Naive thymus-derived CD4-positive, alpha-beta T cell (primary cell): Measurements from ENCODE around the gene FOXN3. TPM values are rescaled to one million over a fixed set of nuclear protein-coding genes. Genes with fewer than 3 reads are reported as not detected.
A peak's percentile ranks its signal among the peaks of the same experiment; 100 is the strongest.

Experiments used
- ATAC-seq: fragments of 150-1000 bp; cut with Tn5 transposase; 2 replicates; pipeline ENCODE4 v1.10.0; 2021; ENCODE audit warnings: mild to moderate bottlenecking, moderate library complexity
- CTCF ChIA-PET: fragments of 350-600 bp; sonication (Branson Sonifier 250); formaldehyde crosslinking; loops from one replicate; lab custom pipeline; 2021; ENCODE audit warnings: antibody characterized with exemption; lab: Charles Lee
- POLR2A ChIA-PET: fragments of 350-600 bp; sonication (Branson Sonifier 250); formaldehyde crosslinking; loops from one replicate; lab custom pipeline; 2021; ENCODE audit warnings: antibody characterized with exemption, inconsistent platforms; lab: Charles Lee
- DNase-seq, 9 donors: peaks; one replicate each; pipeline versions ENCODE4 v3.0.0 to v3.0.0-alpha.2; 2020 to 2022; ENCODE audit warnings: mixed read lengths in 1 of 9
- H3K27ac ChIP-seq: one replicate; pipeline ENCODE4 v1.7.0; 2013; ENCODE audit warnings: mild to moderate bottlenecking, low read depth, low read length, moderate library complexity
- H3K27me3 ChIP-seq, 2 donors: one replicate each; pipeline ENCODE4 v1.7.0; 2013; ENCODE audit warnings: low read length in 2 of 2, mild to moderate bottlenecking in 2 of 2, moderate library complexity in 2 of 2; ENCODE audit not compliant: control insufficient read depth in 2 of 2, insufficient read depth in 2 of 2
- H3K36me3 ChIP-seq, 3 experiments: 1 replicate in 2 of 3; 2 replicates in 1 of 3; pipeline ENCODE4 v1.7.0; 2013; ENCODE audit warnings: low read length in 3 of 3, mild to moderate bottlenecking in 3 of 3, moderate library complexity in 1 of 3; ENCODE audit not compliant: insufficient read depth in 3 of 3, control insufficient read depth in 2 of 3
- H3K4me1 ChIP-seq, 2 donors: one replicate each; pipeline ENCODE4 v1.7.0; 2013; ENCODE audit warnings: low read length in 2 of 2, mild to moderate bottlenecking in 2 of 2, moderate library complexity in 1 of 2; ENCODE audit not compliant: control insufficient read depth in 2 of 2, insufficient read depth in 2 of 2
- H3K4me3 ChIP-seq: 2 replicates; pipeline ENCODE4 v1.7.0; 2013; ENCODE audit warnings: mild to moderate bottlenecking, low read length
- H3K9me3 ChIP-seq, 3 experiments: 1 replicate in 2 of 3; 2 replicates in 1 of 3; pipeline ENCODE4 v1.7.0; 2013; ENCODE audit warnings: low read length in 3 of 3; ENCODE audit not compliant: control insufficient read depth in 2 of 3
- H3K27ac Mint-ChIP-seq, 9 donors: one replicate each; pipeline ENCODE4 v1.8.0; 2020 to 2022; ENCODE audit warnings: mixed read lengths in 9 of 9, mild to moderate bottlenecking in 8 of 9, moderate library complexity in 5 of 9, inconsistent platforms in 2 of 9
- H3K27me3 Mint-ChIP-seq, 5 donors: one replicate each; pipeline ENCODE4 v1.8.0; 2021 to 2022; ENCODE audit warnings: mixed read lengths in 5 of 5, mild to moderate bottlenecking in 1 of 5
- H3K36me3 Mint-ChIP-seq, 5 donors: one replicate each; pipeline ENCODE4 v1.8.0; 2020 to 2022; ENCODE audit warnings: mixed read lengths in 5 of 5, mild to moderate bottlenecking in 3 of 5, inconsistent platforms in 1 of 5
- H3K4me1 Mint-ChIP-seq, 7 donors: one replicate each; pipeline ENCODE4 v1.8.0; 2020 to 2022; ENCODE audit warnings: mixed read lengths in 7 of 7, mild to moderate bottlenecking in 3 of 7, inconsistent platforms in 1 of 7
- H3K4me3 Mint-ChIP-seq, 10 donors: one replicate each; pipeline ENCODE4 v1.8.0; 2020 to 2022; ENCODE audit warnings: mild to moderate bottlenecking in 10 of 10, mixed read lengths in 10 of 10, moderate library complexity in 6 of 10, inconsistent platforms in 2 of 10
- H3K9me3 Mint-ChIP-seq, 11 donors: one replicate each; pipeline ENCODE4 v1.8.0; 2020 to 2022; ENCODE audit warnings: mixed read lengths in 11 of 11, mild to moderate bottlenecking in 4 of 11, inconsistent platforms in 1 of 11, moderate library complexity in 1 of 11
- intact Hi-C, 2 donors: fragments of 100-400 bp; cut with micrococcal nuclease; formaldehyde crosslinking; loops; one replicate each; pipeline ENCODE4 v1.15.1; 2023
- polyA plus RNA-seq, 2 donors: library from polyadenylated mRNA; unstranded; fragments of 300-500 nt; fragmentation: Illumina TruSeq; gene quantifications; one replicate each; pipeline ENCODE4 v1.2.3, GENCODE V29; 2021
- total RNA-seq, 6 experiments: library from RNA in 5 of 6; stranded (reverse) in 5 of 6; gene quantifications; 1 replicate in 5 of 6; 2 replicates in 1 of 6; pipeline ENCODE4 v1.2.3 and lab custom pipeline; 2021 to 2026

FOXN3 gene
- total and polyA plus RNA-seq, 7 experiments from 2014 or later: 103 to 192 (median 149) TPM

GRCh38 chr14:89217891-89218290 is 199.1 kb downstream of the FOXN3 start:
- Mint-ChIP-seq H3K4me1 (peaks cover 19 to 77% (median 64%) of the 10 kb centered on the region in 7 donors), H3K4me3 (no peak overlapping the region), H3K27me3 (no peaks in the 10 kb centered on the region), H3K36me3 (peaks cover 3 to 36% (median 24%) of the 10 kb centered on the region in 5 donors), H3K27ac (no peak overlapping the region), H3K9me3 (peaks cover 0 to 2% (median 0%) of the 10 kb centered on the region in 11 donors)
- ATAC-seq (no peak), DNase-seq (no peak)
- intact Hi-C loops: no loop called here
- no peak overlapping the region for H3K27ac ChIP-seq
- H3K36me3 ChIP-seq: peaks cover 0 to 10% (median 6%) of the 10 kb centered on the region in 3 experiments
- ChIA-PET POLR2A (no interaction called here), CTCF (interaction anchor here (1.4 kb wide), 1 partner anchor 26 kb away, joined by 5 read pairs; no protein-coding TSS in a partner anchor)
- H3K4me3 ChIP-seq: no peak overlapping the region
- H3K27me3 ChIP-seq: no peaks in the 10 kb centered on the region
- H3K9me3 ChIP-seq: no peaks in the 10 kb centered on the region
- peaks cover 0 to 19% of the 10 kb centered on the region in 2 donors for H3K4me1 ChIP-seq

DNA sequence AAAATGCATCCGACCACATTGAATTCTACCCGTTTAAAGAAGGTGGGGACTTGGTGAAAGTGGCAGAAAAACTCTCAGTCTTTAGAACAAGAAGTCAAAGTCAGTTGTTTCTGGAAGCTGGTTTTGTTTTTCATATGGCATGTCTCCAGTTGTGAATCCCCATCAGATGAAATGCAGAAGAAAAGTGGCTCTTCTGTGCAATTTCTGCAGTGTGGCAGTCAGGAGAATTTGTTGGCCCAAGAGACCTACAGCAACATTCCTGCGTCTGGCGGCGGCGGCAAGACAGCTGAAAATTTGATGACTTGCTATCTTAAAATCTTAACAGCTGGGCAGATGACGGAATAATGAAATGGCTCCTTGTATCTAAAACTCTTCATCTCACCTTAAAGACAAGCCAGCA is 201.5 kb downstream of the FOXN3 start:
- Mint-ChIP-seq H3K27me3 (no peaks in the 10 kb centered on the region), H3K36me3 (peaks cover 5 to 46% (median 26%) of the 10 kb centered on the region in 5 donors), H3K4me1 (peaks cover 6 to 77% (median 51%) of the 10 kb centered on the region in 7 donors), H3K27ac (peak overlapping the region in 2 of 9 donors; percentile 19 to 43), H3K4me3 (no peak overlapping the region), H3K9me3 (peaks cover 0 to 2% (median 0%) of the 10 kb centered on the region in 11 donors)
- POLR2A ChIA-PET: no interaction called here
- Histone ChIP-seq H3K27me3 (no peaks in the 10 kb centered on the region), H3K27ac (no peak overlapping the region), H3K4me3 (no peak overlapping the region), H3K36me3 (peaks cover 0 to 10% (median 6%) of the 10 kb centered on the region in 3 experiments), H3K9me3 (no peaks in the 10 kb centered on the region), H3K4me1 (peaks cover 0 to under 1% of the 10 kb centered on the region in 2 donors)
- intact Hi-C loops: no loop called here
- DNase-seq (no peak), ATAC-seq (no peak)
- CTCF ChIA-PET: no interaction called here

- ATAC-seq (no peak), DNase-seq (no peak)
- Mint-ChIP-seq H3K9me3 (peaks cover 0 to 2% (median 0%) of the 10 kb centered on the region in 11 donors), H3K27ac (peak overlapping the region in 1 of 9 donors; percentile 19), H3K4me3 (no peak overlapping the region), H3K4me1 (peaks cover 5 to 77% (median 50%) of the 10 kb centered on the region in 7 donors), H3K27me3 (no peaks in the 10 kb centered on the region), H3K36me3 (peaks cover 7 to 47% (median 26%) of the 10 kb centered on the region in 5 donors)
- no peaks in the 10 kb centered on the region for H3K4me1 ChIP-seq
- no peak overlapping the region for H3K27ac ChIP-seq
- no peaks in the 10 kb centered on the region for H3K27me3 ChIP-seq
- ChIA-PET CTCF (no interaction called here), POLR2A (interaction anchor here (0.5 kb wide), 1 partner anchor 200 kb away, joined by 3 read pairs; no protein-coding TSS in a partner anchor)
- intact Hi-C loops: no loop called here
- H3K9me3 ChIP-seq: no peaks in the 10 kb centered on the region
- H3K36me3 ChIP-seq: peaks cover 0 to 10% (median 6%) of the 10 kb centered on the region in 3 experiments
- H3K4me3 ChIP-seq: no peak overlapping the region
Measured at GRCh38 chr14:89215114-89215513, 201.9 kb downstream of the FOXN3 start.

- no peak for DNase-seq
- intact Hi-C loops: no loop called here
- Mint-ChIP-seq H3K27me3 (no peaks in the 10 kb centered on the region), H3K4me3 (no peak overlapping the region), H3K4me1 (peaks cover 5 to 78% (median 52%) of the 10 kb centered on the region in 7 donors), H3K27ac (peak overlapping the region in 2 of 9 donors; percentile 4 to 12), H3K9me3 (peaks cover 0 to 2% (median 0%) of the 10 kb centered on the region in 11 donors), H3K36me3 (peaks cover 8 to 46% (median 25%) of the 10 kb centered on the region in 5 donors)
- Histone ChIP-seq H3K27me3 (no peaks in the 10 kb centered on the region), H3K4me1 (no peaks in the 10 kb centered on the region), H3K4me3 (no peak overlapping the region), H3K27ac (no peak overlapping the region), H3K36me3 (peaks cover 0 to 8% (median 1%) of the 10 kb centered on the region in 3 experiments), H3K9me3 (no peaks in the 10 kb centered on the region)
- ChIA-PET POLR2A (interaction anchor here (0.5 kb wide), 1 partner anchor 201 kb away, joined by 3 read pairs; no protein-coding TSS in a partner anchor), CTCF (interaction anchor here (0.7 kb wide), 1 partner anchor 1046 kb away, joined by 3 read pairs; no protein-coding TSS in a partner anchor)
- ATAC-seq: peak; percentile 44
Measured at GRCh38 chr14:89214221-89214965, 202.6 kb downstream of the FOXN3 start.

DNA sequence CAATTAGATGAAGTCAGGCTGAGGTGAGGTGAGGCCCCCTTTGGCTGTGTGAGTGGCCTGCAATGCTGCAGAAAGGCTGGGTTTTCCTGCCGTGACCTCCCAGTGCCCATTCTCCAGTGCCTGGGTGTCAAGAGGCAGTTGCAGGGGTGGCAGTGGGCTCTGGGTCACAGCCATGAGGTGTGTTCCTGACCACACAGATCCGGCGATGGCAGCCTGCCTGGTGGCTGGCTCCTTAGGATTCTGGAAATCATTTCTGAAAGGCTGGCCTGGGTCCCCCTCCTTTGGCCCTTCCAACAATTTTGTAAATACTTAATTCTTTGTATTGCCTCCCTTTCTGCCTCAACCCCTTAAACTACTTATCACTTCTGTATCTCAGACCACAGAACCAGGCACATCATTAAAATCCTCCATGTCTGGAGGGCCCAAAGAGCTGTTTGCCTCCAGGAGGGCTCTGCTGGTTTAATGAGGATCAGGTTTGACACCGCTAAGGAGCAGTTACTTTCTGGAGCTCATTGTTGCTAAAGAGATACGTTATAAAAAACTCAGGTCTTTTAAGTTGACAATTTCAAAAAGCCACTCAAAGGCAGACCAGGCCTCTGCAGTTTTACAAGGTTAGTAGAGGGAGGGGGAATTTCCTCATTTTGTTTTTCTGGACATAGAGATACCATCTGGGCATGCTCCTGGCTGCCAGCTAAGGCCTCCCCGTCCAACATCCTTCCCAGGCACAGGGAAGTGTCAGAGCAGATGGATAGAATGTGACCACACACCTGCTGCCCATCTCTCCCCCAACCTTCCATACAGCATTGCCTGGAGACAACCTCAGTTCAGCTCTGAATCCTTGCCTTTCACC is 204.4 kb downstream of the FOXN3 start:
- Mint-ChIP-seq H3K4me3 (no peak overlapping the region), H3K9me3 (peaks cover 0 to 2% (median 0%) of the 10 kb centered on the region in 11 donors), H3K36me3 (peaks cover 4 to 50% (median 26%) of the 10 kb centered on the region in 5 donors), H3K27ac (peak overlapping the region in 4 of 9 donors; percentile 30 to 56 (median 36)), H3K27me3 (no peaks in the 10 kb centered on the region), H3K4me1 (peaks cover 5 to 81% (median 48%) of the 10 kb centered on the region in 7 donors)
- POLR2A ChIA-PET: interaction anchor here (0.9 kb wide), 1 partner anchor 113 kb away, joined by 3 read pairs; no protein-coding TSS in a partner anchor
- intact Hi-C loops: no loop called here
- ATAC-seq (no peak), DNase-seq (no peak)
- H3K27ac ChIP-seq: no peak overlapping the region
- no peaks in the 10 kb centered on the region for H3K9me3 ChIP-seq
- H3K4me1 ChIP-seq: no peaks in the 10 kb centered on the region
- CTCF ChIA-PET: interaction anchor here (1.3 kb wide), 1 partner anchor 11 kb away, joined by 3 read pairs; no protein-coding TSS in a partner anchor
- H3K36me3 ChIP-seq: peaks cover 0 to 6% (median 0%) of the 10 kb centered on the region in 3 experiments
- no peaks in the 10 kb centered on the region for H3K27me3 ChIP-seq
- no peak overlapping the region for H3K4me3 ChIP-seq

DNA sequence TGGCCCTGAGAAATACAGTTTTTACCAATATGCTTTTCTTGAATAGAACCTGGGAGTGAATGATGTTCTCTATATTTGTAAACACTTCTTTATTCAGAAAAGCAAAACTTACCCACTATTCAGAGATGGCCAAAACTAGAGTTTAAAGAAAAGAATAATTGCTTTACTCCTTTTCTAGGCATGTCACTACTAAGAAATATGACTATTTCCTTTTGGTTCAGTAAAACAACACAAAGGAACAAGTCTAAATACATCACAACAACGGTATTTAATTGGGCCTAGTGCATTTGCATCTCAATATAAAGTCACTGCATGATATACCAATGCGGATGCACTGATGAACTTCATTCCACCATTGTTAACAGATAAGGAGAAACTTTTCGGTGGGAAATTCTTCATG is 207.5 kb downstream of the FOXN3 start:
- H3K4me3 ChIP-seq: no peak overlapping the region
- H3K9me3 ChIP-seq: no peaks in the 10 kb centered on the region
- peaks cover 0 to 7% (median 0%) of the 10 kb centered on the region in 3 experiments for H3K36me3 ChIP-seq
- ChIA-PET CTCF (no interaction called here), POLR2A (no interaction called here)
- H3K27me3 ChIP-seq: no peaks in the 10 kb centered on the region
- no peaks in the 10 kb centered on the region for H3K4me1 ChIP-seq
- H3K9me3 Mint-ChIP-seq: peaks cover 0 to 2% (median 0%) of the 10 kb centered on the region in 11 donors
- H3K27ac Mint-ChIP-seq: peak overlapping the region in 1 of 9 donors; percentile 19
- DNase-seq: no peak
- peaks cover 3 to 70% (median 37%) of the 10 kb centered on the region in 5 donors for H3K36me3 Mint-ChIP-seq
- H3K4me3 Mint-ChIP-seq: no peak overlapping the region
- H3K27ac ChIP-seq: no peak overlapping the region
- H3K27me3 Mint-ChIP-seq: no peaks in the 10 kb centered on the region
- ATAC-seq: no peak
- peaks cover 2 to 90% (median 62%) of the 10 kb centered on the region in 7 donors for H3K4me1 Mint-ChIP-seq
- intact Hi-C loops: no loop called here
